Activated T-cell treated with anti-CD3 and anti-CD28 coated beads, Interleukin-2, amount 50 U/mL, for 1 hour (primary cell): ENCODE measurements around the gene CDKN2AIPNL.
"Not testable (repeated sequence)": the region's sequence is repeated elsewhere in the genome, so short reads cannot be mapped to it uniquely, and the experiment has no call there.

Source experiments
- DNase-seq: peaks from one replicate; pipeline ENCODE4 v3.0.0-alpha.2; 2020

CDKN2AIPNL gene

DNA sequence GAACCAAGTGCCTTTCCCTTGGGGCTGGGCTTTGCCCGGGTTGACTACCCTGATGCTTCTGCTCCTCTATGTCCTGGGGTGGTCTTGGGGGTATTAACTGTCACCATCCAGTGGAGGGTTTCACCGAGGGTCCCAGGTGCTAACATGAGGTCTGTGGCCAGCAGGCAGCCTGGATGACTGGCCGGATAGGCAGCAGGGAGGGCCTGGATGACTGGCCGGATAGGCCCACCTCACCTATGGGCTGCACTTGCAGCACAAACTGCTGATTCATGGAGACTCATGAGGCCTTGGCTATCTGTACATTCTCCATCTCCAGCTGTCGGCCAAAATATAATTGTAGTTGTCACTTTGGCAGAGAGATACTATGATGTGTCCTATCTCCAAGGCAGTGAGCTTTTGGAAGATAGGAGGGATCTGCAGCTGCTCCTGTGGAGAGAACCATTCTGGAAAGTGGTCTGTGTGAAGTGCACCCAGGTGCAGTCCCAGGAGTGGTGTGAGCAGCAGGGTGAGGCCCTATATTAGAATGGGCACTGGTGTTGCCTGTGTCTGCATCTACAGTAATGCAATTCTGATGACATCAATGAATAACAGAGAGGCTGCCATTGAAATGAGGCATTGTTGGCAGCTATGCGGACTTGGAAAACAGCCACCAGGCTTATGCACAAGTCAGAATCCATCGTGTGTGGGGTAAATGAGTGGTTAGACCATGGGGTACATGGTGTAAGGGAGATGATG is 26.3 kb upstream of the CDKN2AIPNL start:
- DNase-seq: no peak

DNA sequence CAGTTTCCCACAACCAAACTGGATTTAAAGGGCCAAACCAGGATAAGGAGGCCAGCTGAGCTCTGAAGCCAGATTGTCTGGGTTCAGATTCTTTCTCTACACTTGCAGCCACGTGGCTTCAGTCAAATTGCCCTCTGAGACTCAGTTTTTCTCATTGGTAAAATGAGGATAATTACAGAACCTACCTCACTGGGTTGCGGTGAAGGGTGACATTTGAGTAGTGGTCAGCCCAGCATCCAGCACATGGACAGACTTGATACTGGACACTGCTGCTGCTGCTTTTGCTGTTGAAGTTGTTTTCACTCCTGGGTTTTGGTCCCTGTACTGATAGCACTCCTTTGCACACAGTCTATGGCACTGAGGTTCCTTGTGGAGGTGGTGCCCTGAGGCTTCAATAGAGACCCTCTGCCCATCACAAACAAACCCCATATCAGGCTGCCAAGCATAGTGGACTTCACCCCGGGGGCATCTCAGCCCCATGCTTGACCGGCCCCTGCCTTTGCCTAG is 25.7 kb upstream of the CDKN2AIPNL start:
- DNase-seq: no peak

DNA sequence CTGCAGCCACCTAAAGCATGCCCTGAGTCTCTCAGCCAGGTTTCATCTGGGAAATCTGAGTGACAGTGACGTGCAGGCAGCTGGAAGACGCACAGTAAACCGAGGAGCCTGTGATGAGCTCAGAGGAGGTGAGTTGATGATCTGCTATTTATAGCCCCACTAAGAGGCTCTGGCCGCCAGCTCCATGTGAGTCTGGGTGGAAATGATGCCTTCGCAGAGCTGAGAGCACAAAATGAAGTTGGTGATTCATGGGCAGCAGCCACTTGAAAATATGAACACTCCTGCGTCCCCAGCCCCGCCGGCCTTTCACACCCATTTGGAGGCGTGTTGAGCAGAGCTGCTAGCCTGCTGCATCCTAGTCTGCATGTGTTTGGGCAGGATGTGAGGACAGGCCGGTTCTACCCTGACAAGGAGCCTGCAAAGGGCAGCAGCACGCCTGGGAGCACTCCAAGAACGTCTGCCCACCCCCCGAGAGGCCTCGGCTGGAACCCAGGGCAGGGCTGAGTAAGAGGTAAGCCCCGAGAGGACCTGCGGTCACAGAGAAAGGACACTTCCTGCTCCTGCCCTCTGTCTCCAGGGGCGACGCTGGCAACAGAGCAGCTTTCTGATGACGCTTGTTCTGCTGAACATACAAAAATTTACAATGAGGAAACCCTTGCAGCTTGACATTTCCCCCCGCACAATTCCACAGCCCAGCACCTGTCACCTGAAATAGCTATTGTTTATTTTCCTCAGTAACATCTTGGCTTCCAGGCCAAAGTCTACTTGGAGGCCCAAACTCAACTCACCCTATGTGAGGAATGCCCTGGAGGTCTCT is 25.1 kb upstream of the CDKN2AIPNL start:
- DNase-seq: peak; percentile 48

DNA sequence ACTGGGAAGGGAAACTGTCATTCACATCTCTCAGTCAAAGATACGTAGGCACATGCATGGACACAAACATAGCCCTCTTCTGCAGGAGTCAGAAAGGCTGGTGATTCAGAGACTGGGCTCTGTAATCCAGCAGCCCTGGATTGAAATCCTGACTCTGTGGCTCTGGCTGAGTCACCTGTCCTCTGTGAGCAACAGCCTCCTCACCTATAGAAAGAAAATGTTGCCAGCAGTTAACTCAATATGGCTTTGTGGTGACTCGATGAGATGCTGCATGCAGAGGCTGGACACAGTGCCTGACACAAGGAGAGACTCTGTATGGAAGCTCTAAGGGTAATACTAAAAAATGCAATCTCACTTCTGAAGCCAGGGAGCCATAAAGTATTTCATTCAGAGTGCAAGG is 23.9 kb upstream of the CDKN2AIPNL start:
- DNase-seq: no peak

DNA sequence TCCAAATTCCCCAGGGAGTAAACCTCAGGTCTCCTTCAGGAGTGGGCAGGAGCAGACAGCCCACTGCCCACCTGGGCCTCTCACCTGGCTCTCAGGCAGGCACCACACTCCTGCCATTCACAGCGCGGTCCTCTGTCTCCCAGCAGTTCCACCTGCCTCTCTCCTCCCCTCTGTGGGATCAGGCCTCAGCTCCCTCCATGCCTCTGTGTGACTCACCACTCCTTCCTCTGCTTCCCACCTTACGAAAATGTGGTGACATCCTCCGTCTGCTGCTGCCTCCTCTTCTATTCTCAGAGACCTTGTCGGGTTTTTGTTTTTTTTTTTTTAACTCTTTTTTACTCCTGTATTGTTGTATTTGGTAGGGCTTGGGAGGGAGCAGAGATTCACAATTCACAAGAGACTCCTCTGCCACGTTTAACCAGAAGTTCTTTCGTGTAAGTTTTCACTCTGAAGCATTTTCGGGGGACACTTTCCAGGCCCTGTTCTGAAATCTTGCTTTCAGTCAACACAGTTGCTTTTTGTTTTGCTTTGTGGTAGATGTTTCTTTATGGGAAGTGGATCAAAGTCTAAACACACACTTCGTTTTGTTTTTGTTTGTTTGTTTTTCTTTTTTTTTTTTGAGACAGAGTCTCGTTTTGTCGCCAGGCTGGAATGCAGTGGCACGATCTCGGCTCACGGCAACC is 21.1 kb upstream of the CDKN2AIPNL start:
- DNase-seq: no peak

DNA sequence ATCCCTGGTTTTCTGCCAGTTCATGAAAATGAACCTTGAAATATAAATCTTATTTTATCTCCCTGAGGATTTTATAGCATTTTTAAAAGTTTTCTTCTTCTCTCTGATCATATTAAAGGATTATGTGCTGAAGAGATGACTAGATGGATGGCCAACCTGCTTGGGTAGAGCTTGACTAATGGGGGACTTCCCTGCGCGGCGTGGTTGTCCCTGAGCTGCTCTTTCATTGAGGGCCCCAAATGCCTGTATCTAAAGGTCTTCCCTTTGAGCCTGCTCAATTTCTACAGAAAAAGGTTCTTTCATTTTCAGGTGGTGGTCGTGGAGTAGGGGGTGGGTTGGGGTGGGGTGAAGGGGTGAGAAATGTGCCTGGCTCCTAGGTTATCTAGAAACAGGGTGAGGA is 20.5 kb upstream of the CDKN2AIPNL start:
- DNase-seq: no peak

DNA sequence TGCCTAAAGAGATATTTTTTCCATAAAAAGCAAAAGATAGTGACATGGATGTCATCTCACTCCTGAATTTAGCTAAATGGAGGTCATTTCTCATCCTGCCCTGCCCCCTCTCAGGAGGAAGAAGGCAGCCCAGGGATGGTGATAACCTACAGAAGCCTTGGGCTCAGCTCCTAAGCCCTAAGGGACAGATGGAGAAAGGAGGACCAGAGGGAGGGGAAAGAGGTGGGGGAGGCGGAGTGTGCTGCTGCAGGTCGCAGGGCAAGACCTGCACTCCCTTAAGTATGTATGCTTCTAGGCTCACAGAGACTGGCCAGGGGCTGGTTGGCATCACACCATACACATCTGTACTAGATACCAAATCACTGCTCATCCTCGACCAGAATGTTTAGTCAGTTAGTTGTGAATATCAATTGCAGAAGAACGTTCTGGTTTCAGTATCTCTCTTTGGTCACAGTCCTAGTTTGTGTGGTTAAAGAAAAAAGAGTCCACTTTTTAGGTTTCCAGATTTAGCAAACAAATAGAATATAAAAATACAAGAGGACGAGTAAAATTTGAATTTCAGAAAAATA is 18.4 kb upstream of the CDKN2AIPNL start:
- no peak for DNase-seq

DNA sequence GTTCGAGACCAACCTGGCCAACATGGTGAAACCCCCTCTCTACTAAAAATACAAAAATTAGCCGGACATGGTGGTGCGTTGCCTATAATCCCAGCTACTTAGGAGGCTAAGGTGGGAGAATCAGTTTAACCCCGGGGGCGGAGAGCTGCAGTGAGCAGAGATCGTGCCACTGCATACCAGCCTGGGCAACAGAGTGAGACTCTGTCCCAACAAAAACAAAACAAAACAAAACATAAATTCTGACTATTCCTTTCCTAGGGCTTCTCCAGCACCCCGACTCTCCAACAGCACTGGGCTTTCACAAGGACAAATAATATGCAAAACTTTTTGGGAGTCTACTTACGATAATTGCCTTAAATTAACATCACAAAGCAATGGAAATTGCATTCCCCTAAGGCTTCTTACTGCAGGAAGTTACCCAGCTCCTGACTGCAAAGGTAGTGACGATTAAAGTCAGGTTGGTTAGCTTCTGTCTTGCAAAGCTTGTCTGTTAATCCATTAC is 15.9 kb upstream of the CDKN2AIPNL start:
- no peak for DNase-seq

DNA sequence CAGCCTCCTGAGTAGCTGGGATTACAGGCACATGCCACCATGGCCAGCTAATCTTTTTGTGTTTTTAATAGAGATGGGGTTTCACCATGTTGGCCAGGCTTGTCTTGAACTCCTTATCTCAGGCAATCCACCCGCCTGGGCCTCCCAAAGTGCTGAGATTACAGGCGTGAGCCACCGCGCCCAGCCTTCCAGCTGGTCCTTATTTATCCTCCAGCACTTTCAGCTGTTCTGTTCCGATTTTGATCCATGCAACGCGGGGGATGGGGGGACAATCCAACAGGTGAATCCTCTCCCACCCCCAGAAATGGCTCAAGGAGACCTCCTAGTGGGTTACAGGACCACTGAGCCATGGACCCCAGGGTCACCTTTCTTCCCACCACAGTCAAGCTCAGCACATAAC is 14.7 kb upstream of the CDKN2AIPNL start:
- no peak for DNase-seq

DNA sequence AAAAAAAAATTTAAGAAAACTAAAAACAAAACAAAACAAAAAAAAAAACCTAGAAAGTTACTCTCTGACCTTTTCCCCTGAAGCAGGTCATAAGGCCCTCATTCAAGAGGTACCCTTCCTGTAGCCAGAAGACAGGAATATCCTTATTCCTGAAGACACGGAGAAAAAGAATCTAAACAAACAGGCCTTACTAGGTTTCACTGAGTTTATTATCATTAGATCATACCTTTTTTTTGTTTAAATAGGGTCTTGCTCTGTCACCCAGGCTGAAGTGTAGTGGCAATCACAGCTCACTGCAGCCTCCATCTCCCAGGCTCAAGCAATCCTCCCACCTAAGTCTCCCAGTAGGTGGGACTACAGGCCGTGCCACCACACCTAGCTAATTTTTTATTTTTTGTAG is 11.7 kb upstream of the CDKN2AIPNL start:
- no peak for DNase-seq

DNA sequence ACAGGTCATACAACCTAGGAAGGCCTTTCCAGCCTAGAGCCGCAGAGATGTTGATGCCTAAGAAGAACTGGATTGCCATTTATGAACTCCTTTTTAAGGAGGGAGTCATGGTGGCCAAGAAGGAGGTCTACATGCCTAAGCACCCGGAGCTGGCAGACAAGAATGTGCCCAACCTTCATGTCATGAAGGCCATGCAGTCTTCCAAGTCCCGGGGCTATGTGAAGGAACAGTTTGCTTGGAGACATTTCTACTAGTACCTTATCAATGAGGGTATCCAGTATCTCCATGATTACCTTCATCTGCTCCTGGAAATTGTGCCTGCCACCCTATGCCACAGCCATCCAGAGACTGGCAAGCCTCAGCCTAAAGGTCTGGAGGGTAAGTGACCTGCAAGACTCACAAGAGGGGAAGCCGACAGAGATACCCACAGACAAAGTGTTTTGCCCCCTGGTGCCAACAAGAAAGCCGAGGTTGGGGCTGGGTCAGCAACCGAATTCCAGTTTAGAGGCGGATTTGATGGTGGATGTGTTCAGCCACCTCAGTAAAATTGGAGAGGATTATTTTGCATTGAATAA is 11.2 kb upstream of the CDKN2AIPNL start:
- DNase-seq: no peak

DNA sequence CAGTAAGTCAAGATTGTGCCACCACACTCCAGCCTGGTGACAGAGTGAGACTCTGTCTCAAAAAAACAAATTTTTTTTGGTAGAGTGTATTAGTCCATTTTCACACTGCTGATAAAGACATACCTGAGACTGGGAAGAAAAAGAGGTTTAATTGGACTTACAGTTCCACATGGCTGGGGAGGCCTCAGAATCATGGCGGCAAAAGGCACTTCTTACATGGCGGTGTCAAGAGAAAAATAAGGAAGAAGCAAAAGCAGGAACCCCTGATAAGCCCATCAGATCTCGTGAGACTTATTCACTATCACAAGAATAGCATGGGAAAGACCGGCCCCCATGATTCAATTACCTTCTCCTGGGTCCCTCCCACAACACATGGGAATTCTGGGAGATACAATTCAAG is 9.4 kb upstream of the CDKN2AIPNL start:
- not testable (repeated sequence) for DNase-seq

DNA sequence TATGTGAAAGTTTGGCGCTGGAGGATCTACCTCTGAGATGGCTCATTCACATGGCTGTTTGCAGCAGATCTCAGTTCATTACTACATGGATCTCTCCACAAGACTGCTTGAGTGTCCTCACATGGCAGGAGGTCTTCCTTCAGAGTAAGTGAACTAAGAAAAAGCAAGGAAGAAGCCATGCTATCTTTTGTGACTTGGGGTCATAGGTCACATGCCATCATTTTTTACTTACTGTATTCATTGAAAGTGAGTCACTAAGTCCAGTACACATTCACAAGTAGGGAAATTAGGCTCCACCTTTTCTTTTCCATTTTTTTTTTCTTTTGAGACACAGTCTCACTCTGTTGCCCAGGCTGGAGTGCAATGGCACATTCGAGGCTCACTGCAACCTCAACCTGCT is 8.7 kb upstream of the CDKN2AIPNL start:
- no peak for DNase-seq

DNA sequence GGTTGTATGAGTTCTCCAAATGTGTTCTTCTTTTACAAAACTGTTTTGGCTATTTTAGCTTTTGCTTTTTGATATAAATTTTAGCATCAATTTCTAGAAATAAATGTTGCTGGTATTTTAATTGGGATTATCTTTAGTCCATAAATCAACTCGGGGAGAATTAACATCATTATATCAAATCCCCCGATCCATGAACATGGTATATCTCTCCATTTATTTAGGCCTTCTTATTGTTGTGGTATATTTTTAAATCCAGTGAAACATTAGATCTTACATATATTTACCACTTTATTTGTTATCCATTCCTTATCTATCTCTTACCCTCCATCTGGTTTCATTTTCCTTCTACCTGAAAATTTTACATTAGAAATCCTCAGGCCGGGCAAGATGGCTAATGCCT is 7.3 kb upstream of the CDKN2AIPNL start:
- no peak for DNase-seq

DNA sequence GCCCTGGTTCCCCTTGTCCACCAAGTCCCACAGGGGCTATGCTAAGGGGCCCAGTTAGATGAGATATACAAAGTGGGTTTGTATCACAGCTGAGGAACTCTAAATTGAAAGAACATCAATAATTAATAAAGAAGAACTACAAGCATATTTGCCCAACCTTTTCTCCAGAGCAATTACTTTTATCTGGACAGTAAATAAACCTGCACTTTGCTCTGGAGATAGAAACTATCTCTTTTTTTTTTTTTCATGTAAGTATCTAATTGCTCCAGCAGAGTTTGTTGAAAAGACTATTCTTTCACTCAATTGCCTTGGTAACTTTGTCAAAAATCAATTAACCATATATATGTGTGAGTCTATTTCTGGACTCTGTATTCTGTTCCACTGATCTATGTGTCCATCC is 6.0 kb upstream of the CDKN2AIPNL start:
- DNase-seq: no peak

DNA sequence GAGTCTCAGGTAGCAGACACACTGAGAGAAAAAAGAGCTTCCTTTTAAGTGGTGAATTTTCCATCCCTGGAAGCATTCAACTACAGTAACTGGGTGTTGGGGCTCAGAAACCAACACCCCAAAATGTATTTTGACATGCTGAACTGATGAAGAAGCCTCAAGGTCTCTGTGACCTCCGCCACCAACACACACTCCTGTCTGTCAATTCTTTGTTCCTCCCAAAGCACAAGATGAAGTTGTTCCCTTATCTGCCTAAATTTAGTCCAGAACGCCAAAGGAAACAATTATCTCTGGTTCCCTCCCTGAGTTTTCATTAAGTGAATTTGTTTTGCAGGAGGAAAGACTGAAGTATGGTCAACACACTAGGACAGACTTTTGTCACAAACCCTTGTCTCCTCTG is 1.4 kb upstream of the CDKN2AIPNL start:
- no peak for DNase-seq

DNA sequence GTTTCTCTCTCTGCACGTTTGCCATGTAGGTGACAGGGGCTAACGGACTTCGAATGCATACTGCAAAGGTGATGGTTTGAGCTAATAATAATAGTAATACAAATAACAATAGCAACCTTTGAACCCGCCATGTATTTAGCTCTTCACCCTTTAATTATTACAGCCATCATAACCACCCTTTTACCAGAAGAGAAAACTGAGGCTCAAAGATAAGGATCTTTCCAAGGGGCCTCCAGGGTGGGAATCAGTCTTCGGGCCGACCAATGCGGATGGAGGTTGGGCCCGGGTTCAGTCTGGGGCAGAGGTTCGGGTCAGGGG is 494 bp downstream of the CDKN2AIPNL start:
- no peak for DNase-seq

DNA sequence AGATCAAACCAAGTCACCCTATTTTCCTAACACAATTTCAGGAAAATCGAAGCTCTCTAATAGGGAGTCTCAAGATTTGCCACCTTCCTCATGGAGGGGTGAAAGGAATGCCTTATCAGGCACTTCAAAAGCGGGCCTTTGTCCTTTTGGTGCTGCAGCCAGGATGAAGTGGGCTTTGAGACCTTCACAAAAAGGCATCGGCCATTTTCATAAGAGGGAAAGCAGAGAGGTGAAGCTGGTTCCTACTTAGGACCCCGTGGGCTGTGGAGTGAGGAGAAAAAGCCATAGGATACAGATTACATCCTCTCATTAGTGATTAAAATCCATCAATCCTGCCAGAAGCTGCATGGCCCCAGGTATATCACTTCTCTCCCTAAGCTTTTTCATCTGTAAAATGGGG is 859 bp downstream of the CDKN2AIPNL start:
- no peak for DNase-seq

DNA sequence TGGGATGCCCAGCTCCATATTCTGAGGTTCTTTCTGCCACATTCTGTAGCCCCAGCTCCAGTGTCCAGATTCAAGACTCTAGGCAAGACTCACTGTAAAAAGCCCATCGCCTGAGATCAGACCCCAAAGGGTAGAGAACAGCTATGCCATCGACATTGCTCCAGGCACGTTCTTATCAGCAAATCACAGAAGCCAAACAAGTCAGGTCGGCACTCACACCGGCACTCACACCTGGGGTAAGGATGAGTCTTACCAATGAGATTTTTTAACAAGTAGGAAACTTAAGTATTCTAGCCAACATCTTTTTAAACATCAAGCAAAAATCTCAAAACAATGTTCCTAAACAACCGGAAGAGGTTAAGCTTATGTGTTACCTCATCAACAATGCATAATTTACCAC is 2.4 kb downstream of the CDKN2AIPNL start:
- no peak for DNase-seq

DNA sequence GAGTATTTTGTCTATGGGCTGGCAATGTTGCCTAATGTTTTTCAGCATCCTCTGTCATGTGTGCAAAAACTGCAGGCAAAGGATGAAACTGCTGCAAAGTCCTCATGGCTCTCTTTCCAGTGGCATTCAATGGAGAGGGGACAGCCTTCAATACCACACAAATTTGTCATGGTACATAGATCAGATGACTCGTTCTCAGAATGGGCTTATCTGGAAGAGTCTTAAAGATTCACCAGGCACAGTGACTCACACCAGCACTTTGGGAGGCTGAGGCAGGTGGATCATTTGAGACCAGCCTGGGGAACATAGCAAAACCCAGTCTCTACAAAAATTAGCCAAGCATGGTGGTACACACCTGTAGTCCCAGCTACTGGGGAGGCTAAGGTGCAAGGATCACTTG is 5.3 kb downstream of the CDKN2AIPNL start:
- DNase-seq: no peak

DNA sequence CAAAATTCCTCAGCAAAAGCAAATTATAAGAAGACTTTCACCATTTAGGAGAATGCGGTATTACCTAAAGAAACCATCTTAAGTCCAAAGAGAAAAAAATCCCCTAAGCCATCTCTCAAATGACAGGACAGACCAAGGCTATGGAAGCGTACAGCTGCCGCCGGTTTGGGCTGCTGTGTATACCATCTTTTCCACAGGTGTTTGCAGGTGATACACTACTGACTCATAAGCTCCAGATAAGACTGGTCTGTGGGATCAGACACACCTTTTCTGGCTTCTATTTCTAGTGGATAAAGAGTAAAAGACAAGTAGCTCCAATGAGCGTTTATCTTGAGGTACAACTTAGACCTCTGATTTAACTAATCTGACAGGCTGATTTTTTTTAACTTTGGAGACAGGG is 7.7 kb downstream of the CDKN2AIPNL start:
- no peak for DNase-seq

DNA sequence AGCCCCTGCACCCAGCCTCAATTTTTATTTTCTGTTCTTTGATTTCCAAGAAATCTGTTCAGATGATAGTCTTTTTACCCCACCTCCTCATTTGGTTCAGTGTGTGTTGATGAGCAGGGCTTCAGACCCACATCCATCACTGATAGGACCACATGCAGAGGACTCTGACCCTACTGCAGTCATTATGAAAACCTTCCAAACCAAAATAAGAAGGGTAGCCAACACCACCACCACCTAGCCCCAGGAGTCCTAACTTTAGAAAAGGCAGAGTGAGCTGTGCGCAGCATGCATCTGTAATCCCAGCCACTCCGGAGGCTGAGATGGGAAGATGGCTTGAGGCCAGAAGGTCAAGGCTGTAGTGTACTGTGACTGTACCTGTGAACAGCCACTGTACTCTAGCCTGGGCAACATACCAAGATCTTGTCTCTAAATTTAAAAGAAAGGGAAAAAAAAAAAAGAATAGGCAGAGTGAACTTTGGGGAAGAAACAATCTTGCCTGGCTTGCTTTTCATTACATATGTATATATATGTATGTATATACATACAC is 13.0 kb downstream of the CDKN2AIPNL start:
- no peak for DNase-seq

DNA sequence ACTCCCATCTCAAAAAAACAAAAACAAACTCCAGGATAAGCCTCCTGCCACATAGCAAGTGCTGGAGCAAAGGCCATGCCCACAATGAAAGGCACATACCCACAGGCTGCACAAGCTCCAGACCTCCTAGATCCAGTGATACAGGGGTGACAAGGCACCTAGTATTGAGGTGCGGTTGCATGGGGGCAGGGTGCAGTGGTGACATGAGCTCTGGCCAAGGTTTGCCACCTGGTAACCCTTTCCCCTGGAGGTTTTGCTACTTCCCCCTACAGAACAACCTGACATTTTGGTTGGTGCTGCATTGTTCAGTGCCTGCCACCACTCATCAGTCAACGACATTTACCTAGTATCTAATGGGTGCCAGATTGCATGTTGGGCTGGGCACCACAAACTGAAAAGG is 14.5 kb downstream of the CDKN2AIPNL start:
- DNase-seq: no peak
